GM18508 (cell line): ENCODE data around the gene MADCAM1.
"Not testable (repeated sequence)": the region's sequence is repeated elsewhere in the genome, so short reads cannot be mapped to it uniquely, and the experiment has no call there.

ENCODE experiments used
- ATAC-seq: cut with Tn5 transposase; IDR thresholded peaks from one replicate; pipeline ENCODE4 v1.9.1; 2021; ENCODE audit warnings: moderate number of reproducible peaks; ENCODE audit not compliant: insufficient read depth, unreplicated experiment

MADCAM1 gene

DNA sequence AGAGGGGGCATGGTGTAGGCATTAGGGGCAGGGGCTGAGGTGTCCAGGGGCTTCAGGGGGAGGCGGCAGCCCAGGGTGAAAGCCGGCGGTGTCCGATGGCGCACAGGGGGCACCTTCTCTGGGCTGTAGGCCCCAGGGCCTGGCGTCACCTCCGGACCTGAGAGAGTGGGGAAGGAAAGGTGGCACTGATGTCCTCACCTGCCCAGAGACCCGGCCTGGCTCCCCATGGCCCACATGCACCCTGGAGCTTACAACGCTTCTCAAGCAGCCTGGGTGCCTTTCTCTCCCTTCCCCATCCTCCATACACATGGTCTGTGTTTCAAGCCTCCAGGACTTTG, 32.1 kb upstream of the MADCAM1 start:
- no peak for ATAC-seq

DNA sequence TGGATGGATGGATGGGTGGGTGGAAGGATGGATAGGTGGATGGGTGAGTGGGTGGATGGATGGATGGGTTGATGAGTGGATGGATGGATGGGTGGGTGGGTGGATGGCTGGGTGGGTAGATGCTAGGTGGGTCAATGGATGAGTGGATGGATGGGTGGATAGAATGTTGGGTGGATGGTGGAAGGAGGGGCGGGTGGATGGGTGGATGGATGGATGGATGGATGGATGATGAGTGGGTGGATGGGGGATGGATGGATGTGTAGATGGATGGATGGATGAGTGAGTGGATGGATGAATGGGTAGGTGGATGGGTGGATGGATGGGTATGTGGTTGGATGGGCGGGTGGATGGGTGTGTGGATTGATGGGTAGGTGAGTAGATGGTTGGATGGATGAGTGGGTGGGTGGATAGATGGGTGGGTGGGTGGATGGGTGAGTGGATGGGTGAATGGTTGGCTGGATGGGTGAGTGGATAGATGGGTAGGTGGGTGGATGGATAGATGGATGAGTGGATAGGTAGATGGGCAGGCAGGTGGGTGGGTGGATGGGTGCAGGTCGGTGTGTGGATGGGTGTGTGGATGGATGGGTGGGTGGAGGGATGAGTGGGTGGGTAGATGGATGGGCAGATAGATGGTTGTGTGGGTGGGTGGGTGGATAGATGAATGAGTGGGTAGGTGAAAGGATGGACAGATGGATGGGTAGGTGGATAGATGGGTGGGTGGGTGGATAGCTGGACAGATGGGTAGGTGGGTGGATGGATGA, 31.1 kb upstream of the MADCAM1 start:
- no peak for ATAC-seq

DNA sequence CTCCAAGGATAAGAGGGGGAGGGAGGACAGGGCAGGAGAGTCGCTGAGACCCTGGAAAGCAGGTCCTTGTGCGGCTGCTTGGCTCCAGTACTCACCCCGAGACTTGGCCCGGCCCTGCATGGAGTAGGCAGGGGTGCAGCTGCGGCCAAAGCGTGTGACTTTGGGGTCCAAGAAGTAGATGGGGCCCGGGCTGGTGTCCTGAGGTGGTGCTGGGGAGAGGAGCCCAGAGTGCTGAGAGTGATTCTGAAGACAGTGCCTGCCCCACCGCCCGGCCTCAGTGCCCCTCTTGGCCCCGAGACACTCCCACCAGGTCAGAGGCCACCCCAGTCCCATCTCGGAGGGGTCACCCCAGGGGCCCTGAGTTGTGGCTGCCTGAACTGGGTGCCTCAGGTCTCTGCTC, 28.7 kb upstream of the MADCAM1 start:
- no peak for ATAC-seq

DNA sequence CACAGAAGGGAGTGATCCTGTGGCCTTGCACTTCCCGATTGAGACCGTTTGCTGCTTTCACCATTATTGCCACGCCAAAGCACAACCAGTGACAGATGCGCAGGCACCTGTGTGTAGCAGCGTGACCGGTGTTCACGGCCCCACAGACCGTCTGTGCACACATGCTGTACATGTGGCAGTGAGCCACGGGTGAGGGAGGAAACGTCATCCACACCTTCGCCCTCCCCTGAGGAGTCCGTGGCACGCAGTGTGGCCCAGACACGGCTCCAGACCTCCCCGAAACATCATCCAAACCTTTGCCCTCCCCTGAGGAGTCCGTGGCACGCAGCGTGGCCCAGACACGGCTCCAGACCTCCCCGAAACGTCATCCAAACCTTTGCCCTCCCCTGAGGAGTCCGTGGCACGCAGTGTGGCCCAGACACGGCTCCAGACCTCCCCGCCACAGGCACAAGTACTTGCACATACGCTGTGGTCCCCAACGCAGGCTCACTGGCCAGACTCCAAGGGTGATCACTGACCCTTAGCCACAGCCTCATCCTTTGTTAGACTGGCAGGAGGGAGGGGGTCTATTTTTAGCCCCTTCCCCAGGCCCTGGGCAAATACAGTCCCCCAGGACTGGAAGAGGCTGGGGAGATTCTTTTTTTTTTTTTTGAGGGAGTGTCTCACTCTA, 27.6 kb upstream of the MADCAM1 start:
- ATAC-seq: no peak

DNA sequence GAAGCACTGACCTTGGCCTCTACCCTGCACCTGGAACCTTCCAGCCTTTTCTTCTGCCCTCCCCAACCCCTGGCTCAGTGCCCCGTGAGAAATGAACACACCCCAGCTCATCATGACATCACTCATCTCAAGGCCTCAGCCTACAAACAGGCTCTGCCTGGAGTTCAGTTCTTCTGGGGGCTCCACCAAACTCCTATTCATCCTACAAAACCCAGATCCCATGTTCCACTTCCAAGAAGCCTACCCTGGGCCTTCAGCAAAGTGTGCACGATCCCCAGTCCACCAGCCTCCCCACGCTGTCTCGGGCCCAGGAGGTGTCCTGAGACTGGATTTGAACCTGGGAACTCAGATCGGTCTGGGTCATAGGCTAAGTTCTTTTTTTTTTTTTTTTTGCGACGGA, 26.5 kb upstream of the MADCAM1 start:
- no peak for ATAC-seq

DNA sequence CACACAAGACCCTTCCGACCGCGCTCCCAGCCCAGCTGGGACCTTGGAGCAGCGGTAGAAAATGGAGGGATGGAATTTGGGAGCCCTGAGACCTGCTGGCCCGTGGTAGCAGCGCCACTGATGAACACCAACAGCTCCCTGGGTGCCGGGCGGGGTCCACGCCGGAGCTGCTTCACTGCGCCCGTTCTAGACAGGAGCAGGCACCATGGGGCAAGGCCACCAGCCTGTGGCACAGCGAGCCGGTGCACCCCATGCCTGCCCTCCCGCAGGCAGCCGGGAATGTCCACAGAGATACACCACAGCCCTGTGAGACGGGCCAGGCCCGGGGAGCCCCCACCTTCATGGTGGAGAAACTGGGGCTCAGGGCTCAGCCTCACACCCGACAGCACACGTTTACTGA, 25.6 kb upstream of the MADCAM1 start:
- ATAC-seq: no peak

DNA sequence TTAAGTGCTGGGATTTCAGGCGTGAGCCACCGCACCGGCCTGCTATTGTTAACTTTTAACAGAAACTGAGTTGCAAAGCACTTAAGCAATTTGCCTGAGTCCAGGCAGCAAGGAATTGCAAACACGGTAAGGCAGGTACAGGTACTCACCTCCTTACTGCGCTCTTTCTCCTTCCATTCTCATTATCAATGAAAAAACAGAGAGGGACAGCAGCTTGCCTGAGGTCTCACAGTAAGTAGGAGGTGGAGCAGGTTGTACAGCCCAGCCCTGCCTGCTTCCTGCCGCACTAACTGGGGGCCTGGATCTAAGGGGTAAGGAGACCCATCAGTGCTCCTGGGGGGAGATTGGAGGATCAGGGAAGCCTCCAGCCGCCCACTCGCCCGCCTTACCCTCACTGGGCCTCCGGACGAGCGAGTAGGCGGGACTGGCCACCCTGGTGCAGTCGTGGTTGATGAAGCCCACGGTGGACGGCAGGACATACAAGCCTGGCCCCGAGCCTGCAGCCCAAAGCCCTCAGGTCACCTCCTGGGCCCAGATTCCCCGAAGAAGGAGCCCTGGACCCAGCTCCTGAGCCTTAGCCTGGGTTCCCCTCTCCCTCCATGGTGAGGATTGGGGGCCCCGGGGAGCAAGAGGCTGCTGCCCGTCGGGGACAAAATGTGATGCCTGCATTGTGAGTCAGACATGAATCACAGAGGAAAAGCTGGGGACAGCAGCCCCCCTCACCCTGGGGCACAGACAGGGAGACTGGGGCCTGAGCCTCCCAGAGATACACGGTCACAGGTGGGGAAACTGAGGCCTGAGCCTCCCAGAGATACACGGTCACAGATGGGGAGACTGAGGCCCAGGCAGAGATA, 24.1 kb upstream of the MADCAM1 start:
- no peak for ATAC-seq

DNA sequence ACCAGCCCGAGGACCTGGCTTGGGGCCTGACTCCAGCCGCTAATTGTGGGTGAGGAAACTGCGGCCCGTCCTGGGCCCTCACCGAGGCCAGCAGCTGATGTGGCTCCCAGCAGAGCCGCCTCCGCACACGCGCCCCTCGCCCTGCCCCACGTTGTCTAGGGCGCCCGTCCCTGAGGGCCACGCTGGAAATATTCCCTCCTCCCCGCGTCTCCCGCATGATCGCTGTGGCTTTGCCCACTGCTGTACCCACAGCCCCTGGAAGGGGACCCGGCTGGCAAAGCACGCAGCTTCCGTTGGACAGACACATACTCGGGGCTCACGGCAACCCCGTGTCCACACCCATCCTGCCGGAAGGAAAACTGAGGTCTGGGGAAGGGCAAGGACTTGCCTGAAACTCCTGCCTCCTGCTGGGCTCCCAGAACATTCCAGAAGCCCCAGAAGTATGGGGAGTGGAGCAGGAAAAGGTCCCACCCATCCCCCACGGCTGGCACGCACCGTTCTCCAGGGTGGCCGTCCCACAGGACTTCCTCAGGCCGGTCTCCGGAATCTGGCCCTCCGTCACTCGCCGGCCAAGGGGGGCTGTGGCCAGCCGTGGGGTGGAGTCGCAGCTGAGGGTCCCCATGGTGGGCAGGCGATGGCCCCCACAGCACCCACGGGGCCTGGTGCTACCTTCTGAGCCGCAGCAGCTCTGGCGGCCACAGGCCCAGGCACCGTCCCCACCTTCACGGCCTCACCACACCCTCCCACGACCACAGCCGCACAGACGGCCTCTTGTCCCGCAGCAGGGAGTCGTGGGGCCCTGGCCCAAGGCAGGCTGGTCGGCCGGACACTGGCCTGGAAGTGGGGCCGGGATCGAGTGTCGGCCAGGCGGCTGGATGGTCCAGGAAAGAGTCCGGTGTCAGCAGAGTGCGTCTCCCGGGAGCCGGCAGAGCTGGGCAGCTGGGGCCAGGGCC, 21.9 kb upstream of the MADCAM1 start:
- ATAC-seq: no peak

DNA sequence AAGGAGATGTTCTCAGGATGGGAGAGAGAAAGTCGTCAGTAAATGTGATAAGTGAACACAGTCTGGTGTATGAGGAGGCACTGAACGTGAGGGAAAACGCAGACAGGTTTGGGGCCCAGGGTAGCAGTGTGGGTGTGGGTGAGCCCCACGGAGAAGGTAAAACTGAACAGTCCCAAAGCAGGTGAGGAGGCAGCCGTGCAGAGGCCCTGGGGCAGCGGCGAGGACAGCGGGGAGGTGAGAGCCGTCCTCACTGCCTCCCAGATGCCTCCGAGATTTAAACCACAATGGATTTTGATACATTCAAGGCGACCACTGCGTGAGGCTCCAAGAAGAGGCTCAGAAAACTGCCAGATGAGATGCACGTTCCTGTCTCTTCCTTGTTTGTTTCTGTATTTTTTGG, 20.9 kb upstream of the MADCAM1 start:
- ATAC-seq: no peak

DNA sequence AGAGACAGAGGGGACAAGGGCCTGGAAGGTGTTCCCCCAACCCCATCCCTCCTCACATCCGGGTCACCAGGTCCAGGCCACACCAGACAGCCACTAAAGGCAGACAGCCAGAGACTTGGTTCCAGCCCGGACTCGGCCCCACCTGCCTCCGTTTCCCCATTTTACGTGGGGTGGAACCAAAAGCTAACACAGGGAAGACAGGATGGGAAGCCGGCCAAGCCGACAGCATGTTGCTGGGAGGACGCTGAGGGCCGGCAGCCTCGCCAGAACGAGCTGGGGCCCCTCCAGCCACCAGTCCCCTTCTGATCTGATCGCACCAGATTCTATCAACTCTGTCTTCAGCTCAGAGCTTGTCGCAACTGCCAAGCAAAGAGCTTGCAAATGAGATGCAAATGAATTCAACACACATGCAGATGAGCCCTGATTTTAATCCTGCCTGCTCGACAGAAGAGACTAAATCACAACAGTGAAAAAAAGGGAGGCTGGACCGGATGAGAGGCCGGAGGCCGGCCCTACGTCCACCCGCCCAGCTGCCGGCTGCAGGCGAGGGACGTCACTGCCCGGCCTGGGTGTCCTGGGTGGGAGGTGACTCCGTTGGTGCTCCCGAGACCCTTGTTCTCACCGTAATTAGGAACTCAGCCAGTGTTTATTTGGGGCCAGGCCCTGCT, 17.9 kb upstream of the MADCAM1 start:
- no peak for ATAC-seq

DNA sequence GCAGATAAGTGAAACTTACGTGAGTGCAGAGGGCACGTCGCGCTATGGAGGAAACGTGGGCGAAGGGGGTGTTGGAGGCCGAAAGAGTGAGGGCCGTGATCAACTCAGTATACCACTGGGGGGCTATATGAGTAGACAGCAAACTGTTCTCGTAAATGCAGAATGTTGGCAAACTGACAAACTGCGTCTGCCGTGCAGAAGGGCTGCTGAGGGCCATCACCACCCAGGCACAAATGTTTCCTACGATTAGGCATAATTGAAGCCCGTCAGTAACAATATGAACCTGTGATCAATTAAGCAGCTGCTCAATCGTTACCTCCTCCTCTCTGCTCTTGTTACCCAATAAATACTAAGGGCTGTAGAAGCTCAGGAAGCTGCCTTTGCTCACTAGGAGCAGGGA, 17.3 kb upstream of the MADCAM1 start:
- no peak for ATAC-seq

DNA sequence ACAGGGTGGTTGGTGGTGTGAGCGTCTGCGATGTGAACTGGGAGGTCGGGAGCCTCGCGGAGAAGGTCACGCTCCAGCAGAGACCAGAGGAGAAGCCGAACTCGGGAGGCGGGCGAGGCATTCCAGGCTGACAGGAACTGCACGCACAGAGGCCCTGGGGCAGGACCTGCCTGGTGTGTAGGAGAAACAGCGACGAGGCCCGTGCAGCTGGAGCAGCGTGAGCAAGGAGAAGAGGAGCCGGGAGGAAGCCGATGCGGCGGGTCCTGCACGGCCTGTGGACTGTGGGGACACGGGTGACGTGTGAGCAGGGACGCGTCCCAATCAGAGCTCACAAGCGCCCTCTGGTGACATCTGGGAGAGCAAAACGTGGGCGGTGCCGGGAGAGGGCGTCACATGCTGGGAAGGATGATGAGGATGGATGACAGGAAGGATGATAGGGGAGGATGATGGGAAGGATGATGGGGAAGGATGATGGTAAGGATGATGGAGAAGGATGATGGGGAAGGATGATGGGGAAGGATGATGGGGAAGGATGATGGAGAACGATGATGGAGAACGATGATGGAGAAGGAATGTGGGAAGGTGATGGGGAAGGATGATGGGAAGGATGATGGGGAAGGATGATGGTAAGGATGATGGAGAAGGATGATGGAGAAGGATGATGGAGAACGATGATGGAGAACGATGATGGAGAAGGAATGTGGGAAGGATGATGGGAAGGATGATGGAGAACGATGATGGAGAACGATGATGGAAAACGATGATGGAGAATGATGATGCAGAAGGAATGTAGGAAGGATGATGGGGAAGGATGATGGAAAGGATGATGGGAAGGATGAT, 16.1 kb upstream of the MADCAM1 start:
- ATAC-seq: no peak

DNA sequence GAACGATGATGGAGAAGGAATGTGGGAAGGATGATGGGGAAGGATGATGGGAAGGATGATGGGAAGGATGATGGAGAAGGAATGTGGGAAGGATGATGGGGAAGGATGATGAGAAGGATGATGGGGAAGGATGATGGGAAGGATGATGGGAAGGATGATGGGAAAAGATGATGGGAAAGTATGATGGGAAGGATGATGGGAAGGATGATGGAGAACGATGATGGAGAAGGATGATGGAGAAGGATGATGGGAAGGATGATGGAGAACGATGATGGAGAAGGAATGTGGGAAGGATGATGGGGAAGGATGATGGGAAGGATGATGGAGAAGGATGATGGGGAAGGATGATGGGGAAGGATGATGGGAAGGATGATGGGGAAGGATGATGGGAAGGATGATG, 15.2 kb upstream of the MADCAM1 start:
- ATAC-seq: not testable (repeated sequence)

DNA sequence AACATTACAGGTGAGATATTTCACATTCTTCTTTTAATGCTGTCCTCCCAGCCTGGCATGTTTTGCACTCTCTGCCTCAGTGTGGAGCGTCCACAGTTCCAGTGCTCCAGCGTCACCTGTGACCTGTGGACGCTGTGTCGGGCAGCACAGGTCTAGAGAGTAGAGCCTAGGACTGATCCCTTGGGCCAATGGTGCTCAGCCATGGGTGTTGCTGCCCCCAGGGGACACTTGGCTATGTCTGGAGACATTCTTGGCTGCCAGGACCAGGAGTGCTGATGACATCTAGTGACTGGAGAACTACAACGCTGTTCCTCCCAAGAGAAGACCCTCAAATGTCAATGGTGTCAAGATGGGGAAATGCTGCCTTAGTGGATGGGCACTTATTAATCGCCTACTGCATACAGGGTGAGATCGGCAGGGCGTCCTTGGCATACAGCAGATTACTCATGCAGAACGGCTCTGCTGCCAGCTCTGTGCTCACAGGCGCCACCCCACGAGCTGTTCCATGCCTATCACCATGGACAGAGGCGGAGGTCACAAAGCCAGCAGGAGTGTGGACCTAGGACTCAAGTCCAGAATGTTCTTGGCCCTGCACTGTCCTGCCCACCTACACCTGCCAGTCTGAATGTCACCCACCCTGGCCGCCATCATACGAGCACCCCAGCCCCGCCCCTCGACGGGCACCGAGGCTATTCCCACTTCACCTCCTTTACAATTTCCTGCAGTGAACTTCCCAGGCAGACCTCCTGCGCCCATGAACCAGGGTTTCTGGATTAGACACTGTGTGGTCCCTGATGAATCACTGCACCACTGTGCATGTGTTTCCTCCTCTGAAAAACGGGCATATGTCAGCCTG, 13.9 kb upstream of the MADCAM1 start:
- ATAC-seq: no peak

DNA sequence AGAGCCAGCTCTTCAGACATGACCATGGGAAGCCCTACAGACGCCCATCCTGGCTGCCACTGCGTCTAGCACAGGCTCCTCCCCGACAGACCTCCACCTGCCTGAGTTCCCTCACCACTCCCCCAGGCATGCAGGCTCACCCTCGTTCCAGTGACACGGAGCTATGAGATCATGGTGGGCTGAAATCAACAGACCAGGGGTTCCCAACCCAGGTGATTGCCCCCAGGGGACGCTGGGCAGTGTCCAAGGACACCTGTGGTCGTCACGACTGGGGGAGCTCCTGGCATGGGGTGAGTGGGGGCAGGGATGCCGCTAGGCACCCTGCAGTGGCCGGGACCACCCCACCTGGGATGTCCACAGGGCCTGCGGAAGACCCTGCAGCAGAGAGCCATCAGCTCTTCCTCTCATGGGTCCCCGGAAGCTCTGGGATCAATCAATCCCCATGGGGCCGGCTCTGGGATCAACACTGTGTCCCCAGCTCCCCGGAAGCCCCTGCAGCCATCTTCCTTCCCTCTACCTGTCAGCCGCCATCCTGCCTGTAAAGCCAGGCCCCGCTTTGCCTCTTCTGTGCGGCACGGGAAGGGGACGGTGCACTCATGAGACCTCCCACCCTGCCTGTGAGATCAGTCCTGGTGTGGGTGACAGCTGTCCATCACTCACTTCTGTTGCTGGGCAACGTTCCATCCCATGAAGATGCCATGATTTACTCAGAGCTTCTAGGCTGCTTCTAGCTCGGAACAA, 12.8 kb upstream of the MADCAM1 start:
- ATAC-seq: no peak

DNA sequence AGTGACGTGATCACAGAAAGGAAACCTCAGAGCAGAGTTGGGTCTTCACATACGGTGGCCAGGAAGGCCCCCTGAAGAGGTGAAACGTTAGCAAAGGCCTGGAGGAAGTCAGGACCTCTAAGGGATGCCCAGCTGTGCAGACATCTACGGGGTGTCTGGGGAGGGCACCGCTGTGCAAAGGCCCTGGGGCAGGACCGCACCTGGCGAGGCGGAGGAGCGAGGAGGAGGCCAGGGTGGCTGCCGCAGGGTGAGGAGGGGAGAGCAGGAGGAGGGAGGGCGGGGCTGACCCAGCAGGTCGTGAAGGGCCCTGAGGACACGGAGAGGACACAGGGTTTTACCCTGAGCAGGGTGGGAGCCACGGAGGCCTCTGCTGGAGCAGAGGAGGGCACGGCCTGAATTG, 11.8 kb upstream of the MADCAM1 start:
- no peak for ATAC-seq

DNA sequence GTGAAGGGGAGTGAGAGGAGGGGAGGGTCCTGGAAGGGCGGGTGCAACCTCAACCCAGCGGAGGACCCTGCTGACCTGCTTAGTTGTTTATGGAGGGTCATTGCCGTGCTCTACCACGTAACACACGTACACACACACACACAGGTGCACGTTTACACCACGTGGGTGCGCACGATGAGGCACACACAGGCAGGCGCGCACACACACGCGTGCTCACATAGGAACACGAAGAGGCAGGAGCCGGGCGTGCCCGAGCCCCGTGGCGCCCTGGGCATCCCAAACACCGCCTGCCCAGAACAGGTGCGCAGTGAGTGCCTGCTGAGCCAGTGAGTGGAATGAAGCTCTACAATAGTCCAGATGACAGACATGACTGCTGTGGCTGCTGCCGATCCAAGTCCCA, 11.2 kb upstream of the MADCAM1 start:
- no peak for ATAC-seq
